Measurements from ENCODE around the gene PIP4K2A.

DNA sequence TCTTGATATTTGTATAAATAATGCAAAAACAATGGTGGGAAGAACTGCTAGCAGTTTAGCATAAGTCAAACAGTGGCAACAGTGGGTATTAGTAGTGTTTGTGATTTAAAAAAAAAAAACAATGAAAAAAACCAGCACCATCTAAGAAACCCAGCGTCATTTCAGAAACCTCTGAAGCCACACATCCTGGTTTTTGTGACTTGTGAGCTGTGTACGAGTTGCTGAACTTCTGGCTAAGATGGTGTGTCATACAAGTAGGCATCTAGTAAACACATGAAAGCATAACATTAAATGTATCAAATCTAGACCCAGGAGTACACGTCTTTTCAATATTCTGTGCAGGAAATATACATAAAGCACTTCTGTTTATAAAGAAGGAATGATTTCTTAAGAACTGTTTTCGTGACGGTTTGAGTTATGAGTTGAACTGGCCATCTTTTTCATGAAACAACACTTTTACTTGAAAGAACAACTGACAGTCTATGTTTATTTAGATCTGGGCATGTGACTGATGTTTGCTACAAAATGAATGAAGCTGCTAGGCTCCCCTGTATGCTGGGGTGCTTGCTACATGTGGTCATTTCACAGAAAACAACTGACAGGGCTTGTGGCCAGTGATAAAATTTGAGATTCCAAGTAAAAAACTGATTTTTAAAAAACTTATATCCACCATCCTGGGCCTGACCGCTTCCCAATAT is 143.5 kb downstream of the PIP4K2A start:
- TF ChIP-seq EZH2phosphoT487 (IDR thresholded peaks at IDR 0.05; ENCODE audit: unreplicated experiment) (no peak), EZH2 (IDR thresholded peaks at IDR 0.05; ENCODE audit: low read depth, unreplicated experiment) (no peak)
